Astrocyte (in vitro differentiated cells and primary cell): ENCODE results near the gene FXYD7. TPM values are rescaled to one million over a fixed set of nuclear protein-coding genes. Genes with fewer than 3 reads are reported as not detected.

ENCODE experiments used
- DNase-seq: peaks from one replicate; pipeline ENCODE4 v3.0.0-alpha.2; 2010; ENCODE audit warnings: low read depth
- FAIRE-seq: peaks from 2 replicates; lab custom pipeline; 2011; peaks lifted over from hg19 to GRCh38; lab: Jason Lieb, UNC
- H2AFZ ChIP-seq: 2 replicates; pipeline ENCODE4 v1.6.0; 2012; ENCODE audit warnings: low read depth, low read length, inconsistent platforms
- H3K27ac ChIP-seq: 2 replicates; pipeline ENCODE4 v1.5.1; 2011; ENCODE audit warnings: low read depth, low read length, inconsistent platforms
- H3K27me3 ChIP-seq: 2 replicates; pipeline ENCODE4 v1.6.0; 2011; ENCODE audit warnings: low read length, inconsistent platforms; ENCODE audit not compliant: insufficient read depth
- H3K36me3 ChIP-seq: 2 replicates; pipeline ENCODE4 v1.5.1; 2011; ENCODE audit warnings: low read length, inconsistent platforms; ENCODE audit not compliant: insufficient read depth
- H3K4me1 ChIP-seq: 2 replicates; pipeline ENCODE4 v1.5.1; 2011; ENCODE audit warnings: low read length, inconsistent platforms; ENCODE audit not compliant: insufficient read depth
- H3K4me2 ChIP-seq: 2 replicates; pipeline ENCODE4 v1.6.0; 2012; ENCODE audit warnings: low read length, inconsistent platforms
- H3K4me3 ChIP-seq: 2 replicates; pipeline ENCODE4 v1.5.1; 2011; ENCODE audit warnings: low read depth, mild to moderate bottlenecking, low read length, inconsistent platforms; ENCODE audit not compliant: insufficient read depth
- H3K79me2 ChIP-seq: 2 replicates; pipeline ENCODE4 v1.6.0; 2012; ENCODE audit warnings: mild to moderate bottlenecking, low read length, inconsistent platforms; ENCODE audit not compliant: insufficient read depth
- H3K9ac ChIP-seq: 2 replicates; pipeline ENCODE4 v1.6.0; 2012; ENCODE audit warnings: mild to moderate bottlenecking, low read length, inconsistent platforms
- H3K9me3 ChIP-seq: 2 replicates; pipeline ENCODE4 v1.5.1; 2012; ENCODE audit warnings: low read depth, mild to moderate bottlenecking, low read length, inconsistent platforms; ENCODE audit not compliant: insufficient read depth
- H4K20me1 ChIP-seq: 2 replicates; pipeline ENCODE4 v1.6.0; 2012; ENCODE audit warnings: low read length, inconsistent platforms; ENCODE audit not compliant: insufficient read depth
- H3K27ac Mint-ChIP-seq: one replicate; pipeline ENCODE4 v1.8.0; 2021; ENCODE audit warnings: mild to moderate bottlenecking, mixed read lengths; ENCODE audit not compliant: unreplicated experiment
- H3K27me3 Mint-ChIP-seq: one replicate; pipeline ENCODE4 v1.8.0; 2021; ENCODE audit warnings: low read depth, mixed read lengths; ENCODE audit not compliant: unreplicated experiment
- H3K36me3 Mint-ChIP-seq: one replicate; pipeline ENCODE4 v1.8.0; 2021; ENCODE audit warnings: low read depth, mixed read lengths; ENCODE audit not compliant: unreplicated experiment
- H3K4me1 Mint-ChIP-seq: one replicate; pipeline ENCODE4 v1.8.0; 2021; ENCODE audit warnings: low read depth, mixed read lengths; ENCODE audit not compliant: unreplicated experiment
- H3K4me3 Mint-ChIP-seq: one replicate; pipeline ENCODE4 v1.8.0; 2021; ENCODE audit warnings: mild to moderate bottlenecking, moderate library complexity, mixed read lengths; ENCODE audit not compliant: unreplicated experiment
- H3K9me3 Mint-ChIP-seq: one replicate; pipeline ENCODE4 v1.8.0; 2021; ENCODE audit warnings: mild to moderate bottlenecking, mixed read lengths; ENCODE audit not compliant: unreplicated experiment
- EZH2 ChIP-seq: IDR thresholded peaks from 2 replicates; pipeline ENCODE4 v1.6.1; 2012; ENCODE audit warnings: mild to moderate bottlenecking, low read length, inconsistent platforms; ENCODE audit not compliant: insufficient read depth
- total RNA-seq: library from RNA; stranded (reverse); gene quantifications from 2 replicates; pipeline ENCODE4 v1.2.1, GENCODE V29; 2021
- TF ChIP-seq, protein P1 (sequence below): IDR thresholded peaks from 2 replicates; pipeline ENCODE4 v1.5.1; 2011; ENCODE audit warnings: low read depth, mild to moderate bottlenecking, inconsistent platforms, low read length, moderate library complexity; ENCODE audit not compliant: insufficient read depth

The FXYD7 gene
- total RNA-seq, 1 donor from 2014 or later = not detected

DNA sequence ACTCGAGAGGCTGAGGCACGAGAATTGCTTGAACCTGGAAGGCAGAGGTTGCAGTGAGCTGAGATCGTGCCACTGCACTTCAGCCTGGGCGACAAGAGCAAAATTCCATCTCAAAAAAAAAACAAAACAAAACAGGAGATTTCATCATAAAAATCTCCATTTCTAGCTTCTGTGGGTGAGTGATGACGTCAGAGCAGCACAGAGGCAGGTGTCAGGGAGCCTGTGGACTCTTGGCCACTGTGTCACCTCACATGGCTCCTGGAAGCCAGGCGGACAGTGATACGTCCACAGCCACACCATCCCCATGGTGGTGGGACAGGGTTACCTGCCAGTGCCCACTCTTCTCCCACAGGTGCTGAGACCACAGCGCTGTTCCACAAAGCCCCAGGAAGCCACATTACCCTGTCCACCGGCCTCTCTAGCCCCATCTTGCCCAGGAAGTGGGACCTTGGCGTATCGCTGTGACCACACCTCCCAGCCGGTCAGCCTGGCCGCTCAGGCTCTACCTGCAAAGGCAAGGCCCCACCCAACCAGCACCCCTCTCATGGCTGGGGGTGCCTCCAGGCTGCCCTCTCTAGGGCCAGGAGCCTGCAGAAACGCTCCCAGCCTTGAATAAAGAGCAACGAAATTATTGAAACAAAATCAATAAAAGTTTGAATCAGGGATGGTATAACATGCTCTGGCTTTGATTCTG is 29.9 kb upstream of the FXYD7 start:
- TF ChIP-seq EZH2 = no peak
- TF ChIP-seq, protein P1, sequence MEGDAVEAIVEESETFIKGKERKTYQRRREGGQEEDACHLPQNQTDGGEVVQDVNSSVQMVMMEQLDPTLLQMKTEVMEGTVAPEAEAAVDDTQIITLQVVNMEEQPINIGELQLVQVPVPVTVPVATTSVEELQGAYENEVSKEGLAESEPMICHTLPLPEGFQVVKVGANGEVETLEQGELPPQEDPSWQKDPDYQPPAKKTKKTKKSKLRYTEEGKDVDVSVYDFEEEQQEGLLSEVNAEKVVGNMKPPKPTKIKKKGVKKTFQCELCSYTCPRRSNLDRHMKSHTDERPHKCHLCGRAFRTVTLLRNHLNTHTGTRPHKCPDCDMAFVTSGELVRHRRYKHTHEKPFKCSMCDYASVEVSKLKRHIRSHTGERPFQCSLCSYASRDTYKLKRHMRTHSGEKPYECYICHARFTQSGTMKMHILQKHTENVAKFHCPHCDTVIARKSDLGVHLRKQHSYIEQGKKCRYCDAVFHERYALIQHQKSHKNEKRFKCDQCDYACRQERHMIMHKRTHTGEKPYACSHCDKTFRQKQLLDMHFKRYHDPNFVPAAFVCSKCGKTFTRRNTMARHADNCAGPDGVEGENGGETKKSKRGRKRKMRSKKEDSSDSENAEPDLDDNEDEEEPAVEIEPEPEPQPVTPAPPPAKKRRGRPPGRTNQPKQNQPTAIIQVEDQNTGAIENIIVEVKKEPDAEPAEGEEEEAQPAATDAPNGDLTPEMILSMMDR = no peak
- H3K9ac ChIP-seq = no peak overlapping the region

DNA sequence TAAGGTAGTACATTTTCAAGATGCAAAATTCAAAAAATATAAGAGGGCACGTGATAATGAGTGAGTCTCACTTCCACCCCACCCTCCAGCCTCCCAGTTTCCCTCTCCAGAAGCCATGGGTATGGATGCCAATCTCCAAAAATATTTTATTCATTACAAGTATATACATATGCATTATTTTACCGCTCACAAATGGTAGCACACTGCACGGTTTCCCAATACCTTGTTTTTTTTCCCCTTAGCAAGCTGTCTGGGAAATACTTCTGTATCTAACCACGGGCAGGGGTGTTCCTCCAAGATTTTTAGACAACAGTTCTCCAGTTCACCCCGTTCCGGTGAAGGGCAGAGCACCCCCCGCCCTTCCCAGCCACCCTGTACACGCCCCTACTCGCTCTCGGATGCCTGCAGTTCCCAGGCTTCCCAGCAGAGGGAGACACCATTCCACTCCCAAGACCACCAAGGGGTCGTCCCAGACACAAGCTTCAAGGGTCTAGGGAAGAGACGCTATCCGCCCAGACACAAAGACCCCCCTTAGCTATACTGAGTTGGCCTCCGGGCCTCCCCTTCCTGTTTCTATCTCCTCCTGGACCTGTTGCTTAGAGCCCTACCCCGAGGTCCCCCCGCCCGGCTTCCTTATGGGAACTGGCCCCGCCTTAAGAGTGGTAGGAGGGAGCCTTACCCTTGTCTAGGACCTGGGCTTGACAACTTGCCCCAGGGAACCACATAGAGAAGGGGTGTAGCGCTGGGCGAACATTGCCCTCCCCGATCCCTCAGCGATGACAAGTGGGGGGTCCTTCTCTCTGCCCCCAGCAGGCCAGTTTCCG is 28.5 kb upstream of the FXYD7 start:
- no peak for TF ChIP-seq EZH2
- TF ChIP-seq, protein P1 = peak; percentile 87
- Histone ChIP-seq H2AFZ (no peak overlapping the region), H3K9ac (no peak overlapping the region), H3K27ac (no peak overlapping the region), H4K20me1 (no peaks in the 10 kb centered on the region), H3K9me3 (no peaks in the 10 kb centered on the region), H3K27me3 (no peaks in the 10 kb centered on the region), H3K4me2 (peak overlapping the region; percentile 53), H3K36me3 (no peaks in the 10 kb centered on the region), H3K4me3 (no peak overlapping the region), H3K79me2 (no peaks in the 10 kb centered on the region), H3K4me1 (no peaks in the 10 kb centered on the region)
- Mint-ChIP-seq H3K4me3 (no peak overlapping the region), H3K27ac (peak overlapping the region; percentile 72), H3K9me3 (peaks cover 2% of the 10 kb centered on the region), H3K27me3 (peaks cover 22% of the 10 kb centered on the region), H3K4me1 (peaks cover 1% of the 10 kb centered on the region), H3K36me3 (no peaks in the 10 kb centered on the region)
- FAIRE-seq (no peak), DNase-seq (no peak)

More for the DNA sequence above, 29.9 kb upstream of the FXYD7 start:
- Histone ChIP-seq H3K4me2 (no peak overlapping the region), H3K36me3 (no peaks in the 10 kb centered on the region), H3K27ac (no peak overlapping the region), H3K4me1 (no peaks in the 10 kb centered on the region), H2AFZ (no peak overlapping the region), H3K27me3 (no peaks in the 10 kb centered on the region), H3K79me2 (no peaks in the 10 kb centered on the region), H3K9me3 (no peaks in the 10 kb centered on the region), H3K4me3 (no peak overlapping the region), H4K20me1 (no peaks in the 10 kb centered on the region)
- Mint-ChIP-seq H3K9me3 (peaks cover 4% of the 10 kb centered on the region), H3K27me3 (peaks cover 22% of the 10 kb centered on the region), H3K4me1 (peaks cover 1% of the 10 kb centered on the region), H3K36me3 (no peaks in the 10 kb centered on the region), H3K27ac (no peak overlapping the region), H3K4me3 (no peak overlapping the region)
- DNase-seq = no peak
- no peak for FAIRE-seq
